CD4-positive, alpha-beta T cell treated with Interleukin-15 for 4 hours (primary cell): Measurements from ENCODE around the gene TBX21.

Experiments
- DNase-seq: peaks from one replicate; pipeline ENCODE4 v3.0.0-alpha.2; 2020; ENCODE audit warnings: low spot score

Gene TBX21

GRCh38 chr17:47774331-47774730, 41.3 kb downstream of the TBX21 start:
- no peak for DNase-seq

- no peak for DNase-seq
These were observed 42.0 kb downstream of the TBX21 start for GRCh38 chr17:47774987-47775580.

- peak; percentile 59 for DNase-seq
These were observed 43.5 kb downstream of the TBX21 start for GRCh38 chr17:47776330-47777197.

- DNase-seq = no peak
These were observed 45.2 kb downstream of the TBX21 start for GRCh38 chr17:47778184-47778635.

- no peak for DNase-seq
These were observed 48.4 kb downstream of the TBX21 start for GRCh38 chr17:47781397-47781796.

GRCh38 chr17:47785538-47786123, 52.6 kb downstream of the TBX21 start:
- DNase-seq = no peak

- DNase-seq = peak; percentile 56
These were observed 56.9 kb downstream of the TBX21 start for GRCh38 chr17:47789611-47790561.

GRCh38 chr17:47791025-47791424, 58.0 kb downstream of the TBX21 start:
- no peak for DNase-seq

GRCh38 chr17:47792457-47792856, 59.4 kb downstream of the TBX21 start:
- DNase-seq = no peak

- DNase-seq = no peak
These were observed 59.9 kb downstream of the TBX21 start for GRCh38 chr17:47792979-47793378.
